Skin of body (tissue), 2 donors: ENCODE results near the gene HDAC4. TPM values are rescaled to one million over a fixed set of nuclear protein-coding genes. Genes with fewer than 3 reads are reported as not detected.
"Not testable (repeated sequence)": the region's sequence is repeated elsewhere in the genome, so short reads cannot be mapped to it uniquely, and the experiment has no call there.

ENCODE experiments used
- DNase-seq: peaks from one replicate; lab custom pipeline; 2025; lab: John Stamatoyannopoulos, UW
- total RNA-seq: library from RNA; depleted of rRNA; stranded (reverse); fragments of >200 nt; gene quantifications from one replicate; pipeline ENCODE4 v1.2.3, GENCODE V29; 2014

HDAC4 gene
- total RNA-seq, 1 donor from 2014 or later, result 22.8 TPM

DNA sequence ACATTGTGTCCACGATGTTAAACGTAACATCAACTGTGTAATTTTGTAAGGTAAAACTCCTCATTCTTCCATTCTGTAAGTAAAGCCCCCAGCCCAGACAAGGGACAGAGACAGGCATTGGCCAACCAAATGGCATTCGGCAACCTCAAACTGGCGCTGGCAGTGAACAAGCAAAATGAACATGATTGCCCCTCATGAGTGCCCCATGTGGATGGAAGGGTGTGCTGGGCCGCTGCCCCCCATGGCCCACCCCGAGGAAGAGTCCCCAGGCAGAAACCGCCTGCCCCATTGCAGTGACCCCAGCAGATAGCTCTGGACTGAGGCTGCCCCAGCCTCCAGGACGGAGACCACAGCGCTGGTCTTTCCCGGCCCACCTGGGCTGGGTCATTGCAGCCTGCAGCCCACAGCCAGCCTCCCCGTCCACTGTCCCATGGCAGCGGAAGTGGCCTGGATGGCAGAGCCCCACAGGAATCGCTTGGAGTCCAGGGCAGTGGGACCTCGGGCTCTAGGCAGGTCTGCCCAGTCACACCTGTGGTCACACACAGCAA lies 220.2 kb downstream of the HDAC4 start:
- no peak for DNase-seq

DNA sequence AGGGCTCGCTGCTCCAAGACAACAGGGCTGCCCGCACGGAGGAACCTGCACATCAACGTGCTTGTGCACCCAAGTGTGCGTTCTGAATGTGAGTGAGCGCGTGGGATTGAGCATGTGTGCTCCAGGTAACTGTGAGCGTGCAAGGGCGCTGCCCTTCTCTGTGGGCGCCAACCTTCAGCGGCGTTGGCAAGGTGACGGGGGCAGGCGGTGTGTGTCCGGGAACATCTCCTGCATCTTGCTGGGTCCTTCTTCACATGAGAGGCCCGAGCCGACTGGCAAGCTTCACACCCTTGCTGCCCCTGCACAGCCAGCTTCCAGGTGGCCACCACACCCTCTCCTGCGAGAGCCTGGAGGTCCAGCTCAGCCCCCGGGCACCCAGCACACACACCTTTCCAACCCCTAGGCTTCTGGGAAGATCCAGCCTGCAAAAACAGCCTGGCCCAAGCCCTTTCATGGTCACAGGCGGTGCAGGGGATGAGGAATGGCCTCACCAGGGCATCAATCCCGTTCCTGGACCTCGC lies 220.9 kb downstream of the HDAC4 start:
- DNase-seq, result no peak

DNA sequence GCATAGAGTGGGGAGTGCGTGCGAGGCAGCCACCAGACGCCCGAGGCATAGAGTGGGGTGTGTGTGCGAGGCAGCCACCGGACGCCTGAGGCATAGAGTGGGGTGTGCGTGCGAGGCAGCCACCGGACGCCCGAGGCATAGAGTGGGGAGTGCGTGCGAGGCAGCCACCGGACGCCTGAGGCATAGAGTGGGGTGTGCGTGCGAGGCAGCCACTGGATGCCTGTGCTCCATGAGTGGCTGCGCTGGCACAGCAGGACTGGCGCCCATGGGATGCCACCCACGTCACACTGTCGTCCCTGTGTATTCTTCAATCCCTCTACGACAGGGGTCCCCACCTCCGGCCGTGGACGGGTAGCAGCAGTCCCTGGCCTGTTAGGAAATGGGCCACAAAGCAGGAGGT lies 221.9 kb downstream of the HDAC4 start:
- no peak for DNase-seq

DNA sequence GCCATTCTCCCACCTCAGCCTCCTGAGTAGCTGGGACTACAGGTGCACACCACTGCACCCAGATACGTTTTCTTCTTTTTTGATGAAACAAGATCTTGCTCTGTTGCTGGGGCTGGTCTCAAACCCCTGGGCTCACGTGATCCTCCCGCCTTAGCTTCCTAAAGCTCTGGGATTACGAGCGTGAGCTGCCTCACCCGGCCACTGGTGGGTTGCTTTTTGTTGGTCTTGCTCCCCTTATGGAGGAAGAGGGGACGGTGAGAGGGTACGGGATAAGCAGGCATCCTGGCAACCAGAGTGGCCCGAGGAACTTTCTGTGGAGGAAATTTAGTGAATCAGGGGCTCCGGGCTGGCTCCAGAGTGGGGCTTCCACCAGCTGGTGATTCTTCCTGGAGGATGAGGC lies 222.3 kb downstream of the HDAC4 start:
- no peak for DNase-seq

DNA sequence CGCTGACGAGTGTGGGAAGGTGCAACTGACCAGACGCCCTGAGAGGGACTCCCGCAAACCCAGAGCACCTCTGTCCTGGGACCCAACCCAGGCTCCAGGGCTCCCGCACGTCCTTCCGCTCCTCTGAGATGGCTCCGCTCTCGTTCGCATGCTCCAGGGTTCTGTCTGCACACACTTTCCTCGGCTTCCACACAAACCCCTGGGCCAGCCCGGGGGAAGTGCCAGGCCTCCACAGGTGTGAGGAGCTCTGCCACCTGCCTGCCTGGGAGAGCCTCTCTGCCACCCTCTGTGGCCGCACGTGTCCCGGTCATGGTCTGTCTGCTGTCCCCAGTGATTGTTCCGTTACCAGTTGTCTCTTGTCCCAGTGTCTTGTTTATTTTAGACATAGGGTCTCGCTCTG lies 222.9 kb downstream of the HDAC4 start:
- no peak for DNase-seq

DNA sequence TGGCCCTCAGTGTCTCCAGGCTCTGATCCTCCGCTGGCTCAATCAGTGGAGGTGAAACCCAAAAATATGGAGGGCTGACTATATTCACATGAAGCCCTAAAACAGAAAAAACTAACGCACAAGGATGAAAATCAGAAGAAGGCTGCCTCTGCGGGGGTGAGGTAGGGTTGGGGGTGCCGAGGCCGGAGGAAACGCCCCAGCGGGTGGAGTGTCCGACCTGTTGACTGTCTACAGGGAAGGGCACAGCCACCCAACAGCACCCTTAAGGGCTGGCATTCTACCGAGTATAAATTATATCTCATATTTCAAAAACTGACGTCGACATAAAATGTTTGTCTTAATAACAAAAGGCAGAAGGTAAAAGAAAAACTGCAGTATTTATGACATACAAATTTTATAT lies 223.5 kb downstream of the HDAC4 start:
- no peak for DNase-seq

DNA sequence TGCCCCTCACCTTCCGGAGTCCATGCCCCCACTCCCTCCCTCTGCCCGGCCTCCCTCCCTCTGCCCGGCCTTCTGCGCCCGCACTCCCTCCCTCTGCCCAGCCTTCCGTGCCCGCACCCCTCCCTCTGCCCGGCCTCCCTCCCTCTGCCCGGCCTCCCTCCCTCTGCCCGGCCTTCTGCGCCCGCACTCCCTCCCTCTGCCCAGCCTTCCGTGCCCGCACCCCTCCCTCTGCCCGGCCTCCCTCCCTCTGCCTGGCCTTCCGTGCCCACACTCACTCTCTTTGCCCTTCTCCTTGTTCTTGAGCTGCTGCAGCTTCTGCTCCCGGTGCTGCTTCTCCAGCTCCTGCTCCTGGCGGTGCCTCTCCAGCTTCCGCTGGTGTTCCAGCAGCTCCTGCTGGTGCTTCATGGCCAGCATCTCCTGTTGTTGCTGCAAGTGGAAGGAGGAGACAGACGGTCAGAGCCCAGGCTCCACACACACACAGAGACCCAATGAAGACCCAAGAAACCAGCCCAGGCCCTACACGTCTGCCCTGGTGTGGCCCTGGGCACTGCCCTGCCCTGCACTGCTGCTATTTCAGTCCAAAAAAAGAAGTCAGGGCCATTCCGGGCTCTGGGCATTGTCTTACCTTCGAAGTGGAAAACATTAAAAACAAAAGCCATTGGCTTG lies 224.5 kb downstream of the HDAC4 start:
- not testable (repeated sequence) for DNase-seq

DNA sequence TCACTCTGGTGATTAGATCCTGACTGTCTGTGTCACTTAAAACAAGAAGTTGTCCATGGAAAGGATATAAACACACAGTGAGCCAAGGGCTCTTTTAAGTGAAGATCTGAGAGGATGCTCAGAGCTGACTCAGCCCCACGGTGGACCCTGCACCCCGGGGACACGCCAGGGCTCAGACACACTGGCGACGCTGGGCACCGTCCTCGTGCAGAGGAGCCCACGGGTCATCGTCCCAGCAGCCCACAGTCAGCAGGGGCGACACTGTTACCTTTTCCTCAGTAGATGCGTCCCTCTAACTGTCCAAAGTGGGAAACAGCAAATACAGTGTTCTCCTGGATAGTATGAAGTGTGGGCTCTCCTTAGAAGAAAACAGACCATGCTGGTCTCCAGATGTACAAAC lies 225.6 kb downstream of the HDAC4 start:
- no peak for DNase-seq

DNA sequence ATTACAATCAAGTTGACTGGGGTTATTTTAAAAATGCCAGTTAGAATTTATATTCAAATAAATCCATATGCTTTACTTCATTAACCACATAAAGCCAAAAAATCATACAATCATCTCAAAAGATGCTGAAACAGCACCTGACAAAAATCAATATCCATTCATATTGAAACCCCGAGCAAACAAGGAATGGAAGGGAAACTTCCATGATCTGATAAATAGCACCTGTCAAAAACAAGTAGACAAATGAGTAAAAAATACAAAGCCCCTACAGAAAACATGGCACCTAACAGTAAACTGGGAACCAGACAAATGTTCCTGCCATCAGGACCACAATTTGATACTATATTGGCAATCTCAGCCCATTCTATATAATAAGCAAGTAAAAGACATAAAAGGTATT lies 227.5 kb downstream of the HDAC4 start:
- no peak for DNase-seq

DNA sequence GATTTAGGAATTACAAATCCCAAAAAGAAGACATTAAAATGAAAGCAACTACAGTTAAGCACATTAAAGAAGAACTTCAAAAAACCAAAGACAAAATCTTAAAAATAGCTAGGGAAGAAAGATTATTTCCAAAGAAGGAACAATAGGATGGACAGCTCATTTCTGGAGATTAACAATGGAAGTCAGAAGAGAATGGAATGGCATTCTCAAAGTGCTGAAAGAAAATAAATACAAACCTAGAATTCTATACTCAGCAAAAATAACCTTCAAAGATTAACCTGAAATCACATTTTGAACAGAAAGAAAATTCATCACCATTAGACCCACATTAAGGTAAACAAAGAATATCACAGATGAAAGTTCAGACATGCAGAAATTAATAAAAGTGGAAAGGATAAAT lies 229.2 kb downstream of the HDAC4 start:
- DNase-seq, result no peak

DNA sequence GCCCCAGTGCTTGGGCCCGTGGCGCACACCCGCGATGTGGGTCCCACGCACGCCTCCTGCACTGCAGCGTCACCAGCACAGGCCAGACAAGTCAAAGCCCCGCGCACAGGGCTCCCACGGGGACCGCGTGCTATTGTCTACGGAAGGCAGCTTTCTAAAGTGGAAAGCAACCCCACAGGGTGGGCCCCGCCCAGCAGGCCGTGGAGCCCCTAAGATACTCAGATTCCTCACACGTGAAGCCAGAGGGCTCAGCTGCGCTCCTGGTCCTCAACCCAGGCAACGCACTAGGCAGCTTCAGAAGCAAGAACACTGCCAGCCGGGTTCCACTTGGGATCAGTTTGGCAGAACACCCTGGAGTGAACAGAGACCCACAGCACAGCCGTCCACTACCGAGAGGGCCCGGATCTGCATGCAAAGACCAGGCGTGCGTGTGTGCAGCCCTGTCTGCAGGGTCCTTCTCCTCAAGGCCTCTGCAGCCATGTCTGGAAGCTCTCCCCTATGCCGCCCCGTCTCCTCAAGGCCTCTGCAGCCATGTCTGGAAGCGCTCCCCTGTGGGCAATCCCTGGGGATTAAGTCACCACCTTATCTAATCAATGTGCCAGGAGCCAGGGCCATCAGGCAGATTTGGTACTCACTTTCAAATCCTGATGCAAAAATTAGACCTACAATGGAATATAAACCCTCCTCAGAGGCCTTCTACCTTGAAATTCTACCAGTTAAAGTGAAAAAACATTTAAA lies 231.3 kb downstream of the HDAC4 start:
- no peak for DNase-seq

DNA sequence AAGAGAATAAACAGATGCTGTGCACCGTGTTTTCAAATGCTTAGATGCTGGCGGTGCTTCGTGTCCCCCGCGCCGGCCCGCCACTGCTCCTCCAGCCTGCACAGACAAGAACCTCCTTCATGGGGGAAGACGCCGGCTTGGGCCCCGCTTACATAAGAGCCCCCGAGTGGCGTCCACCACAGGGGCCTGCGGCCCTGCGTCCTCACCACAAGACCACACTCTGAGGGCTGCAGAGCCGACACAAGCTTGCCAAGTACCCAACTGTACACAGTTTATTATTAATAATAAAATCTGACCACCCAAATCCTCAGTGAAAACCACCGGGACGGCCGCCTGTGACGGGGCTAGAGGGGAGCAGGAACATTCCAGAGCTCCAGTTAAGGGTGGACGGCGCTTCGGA lies 232.2 kb downstream of the HDAC4 start:
- DNase-seq, result no peak

DNA sequence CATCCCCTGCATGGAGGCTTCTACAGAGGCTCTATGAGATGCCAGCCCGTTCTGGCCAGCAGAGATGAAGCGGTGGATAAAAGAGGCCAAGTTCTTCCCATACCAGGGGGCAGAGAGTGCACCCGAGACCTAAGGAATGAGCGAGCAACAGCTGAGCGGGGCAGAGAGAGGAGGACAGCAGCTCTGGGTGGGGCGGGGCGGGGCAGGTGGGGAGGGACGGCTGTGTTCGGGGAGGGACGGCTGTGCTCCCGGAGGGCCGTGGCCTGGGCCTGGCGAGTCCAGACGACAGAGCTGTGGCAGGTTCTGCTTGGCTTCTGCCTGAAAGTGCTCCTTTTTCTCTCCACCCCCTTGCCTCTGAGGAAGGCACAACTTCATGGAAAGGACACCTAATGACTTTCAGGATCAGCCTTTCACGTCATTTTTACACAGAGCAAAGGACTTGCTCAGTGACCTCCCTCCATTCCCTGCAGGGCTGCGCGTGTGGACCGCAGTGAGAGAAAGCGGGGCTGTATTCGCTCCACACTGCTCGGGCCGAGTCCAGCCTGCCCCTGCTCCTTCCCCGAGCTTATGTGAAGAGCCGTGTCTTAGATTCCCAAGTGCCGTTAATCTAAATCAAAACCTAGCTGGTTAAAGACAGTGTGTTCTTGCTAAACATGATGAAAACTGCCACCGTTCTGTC lies 232.9 kb downstream of the HDAC4 start:
- no peak for DNase-seq

DNA sequence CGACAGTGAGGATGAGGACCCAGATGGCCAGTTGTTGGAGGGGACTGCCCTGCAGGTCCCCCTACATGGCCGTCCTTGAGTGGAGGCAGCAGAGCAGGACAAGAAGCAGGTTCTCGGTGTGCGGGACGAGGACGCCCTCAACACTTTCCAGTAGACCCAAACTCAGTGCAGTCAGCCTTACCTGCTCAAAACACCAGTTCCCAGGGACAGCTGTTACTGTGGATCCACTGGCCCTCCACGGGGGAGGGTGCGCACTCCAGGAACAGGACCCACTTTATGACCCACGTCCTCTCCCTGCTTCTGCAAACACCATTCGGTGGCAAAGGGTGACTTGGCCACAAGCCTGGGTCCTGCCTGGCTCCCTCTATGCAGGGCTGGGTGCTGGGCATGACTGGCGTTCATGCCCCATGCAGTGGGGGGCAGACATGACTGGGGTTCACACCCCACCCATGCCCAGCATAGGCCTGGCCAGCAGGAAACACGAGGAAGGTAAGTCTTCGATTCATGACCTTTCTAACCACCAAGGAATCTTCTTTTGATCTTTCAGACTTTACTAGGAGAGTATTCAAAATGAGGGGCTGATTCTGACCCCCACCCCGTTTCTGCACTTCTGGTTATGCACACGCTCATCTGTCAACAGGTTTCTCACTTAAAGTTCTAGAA lies 233.7 kb downstream of the HDAC4 start:
- no peak for DNase-seq

DNA sequence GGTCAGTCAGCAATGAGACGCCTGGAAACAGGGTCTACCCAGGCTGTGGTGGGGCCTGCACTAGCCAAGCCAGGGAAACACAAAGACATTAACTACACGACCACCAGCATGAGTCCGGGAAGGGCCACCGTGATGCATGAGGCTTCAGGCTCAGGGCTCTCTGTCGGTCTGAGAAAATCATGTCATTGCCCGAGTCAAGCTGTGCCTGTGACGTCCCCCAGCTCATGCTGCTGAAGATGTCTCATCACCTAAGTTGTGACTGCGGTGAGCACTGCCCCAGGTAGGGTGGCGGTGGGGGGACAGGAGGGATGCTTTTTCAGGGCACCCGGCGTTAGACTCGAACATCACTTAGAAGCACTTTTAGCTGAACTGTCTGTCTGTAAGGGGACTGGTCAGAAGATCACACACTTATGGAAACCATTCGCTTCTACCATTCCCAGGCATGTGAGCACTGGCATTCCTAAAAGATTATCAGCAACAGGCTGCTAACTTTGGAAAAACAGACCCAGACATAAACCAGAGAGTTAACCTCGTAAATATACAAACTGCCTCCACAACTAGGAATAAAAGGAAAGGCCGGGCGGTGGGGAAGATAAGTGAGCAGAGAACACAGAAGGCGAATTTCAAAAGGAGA lies 234.5 kb downstream of the HDAC4 start:
- DNase-seq, result no peak

DNA sequence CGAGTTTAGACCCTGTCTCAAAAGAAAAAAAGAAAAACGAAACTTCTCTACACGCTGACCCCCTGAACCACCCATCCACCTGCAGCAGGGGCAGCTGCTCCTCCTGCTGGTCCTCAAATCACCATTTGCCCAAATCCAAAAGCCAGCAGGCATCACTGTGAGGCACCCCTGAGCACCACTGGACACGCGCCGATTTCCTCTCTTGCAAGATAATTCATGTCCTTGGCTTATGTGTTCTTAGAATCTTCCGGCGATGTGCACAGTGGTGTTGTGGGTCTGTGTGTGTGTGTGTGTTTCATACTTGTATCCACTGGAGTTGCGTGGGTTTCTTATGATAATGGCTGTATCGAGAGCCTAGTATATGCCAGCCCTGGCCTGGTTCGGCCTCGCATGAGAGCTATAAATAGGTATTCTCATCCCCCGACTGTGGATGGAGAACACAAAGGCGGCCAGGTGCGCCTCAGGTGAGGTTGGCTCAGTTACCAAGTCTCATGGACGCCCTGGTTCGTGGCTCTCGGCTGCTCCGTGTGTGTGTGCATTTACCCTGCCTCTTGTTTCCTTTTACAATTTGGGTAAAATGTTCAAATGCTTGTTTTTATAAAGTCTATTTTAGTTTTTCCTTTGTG lies 235.5 kb downstream of the HDAC4 start:
- no peak for DNase-seq

DNA sequence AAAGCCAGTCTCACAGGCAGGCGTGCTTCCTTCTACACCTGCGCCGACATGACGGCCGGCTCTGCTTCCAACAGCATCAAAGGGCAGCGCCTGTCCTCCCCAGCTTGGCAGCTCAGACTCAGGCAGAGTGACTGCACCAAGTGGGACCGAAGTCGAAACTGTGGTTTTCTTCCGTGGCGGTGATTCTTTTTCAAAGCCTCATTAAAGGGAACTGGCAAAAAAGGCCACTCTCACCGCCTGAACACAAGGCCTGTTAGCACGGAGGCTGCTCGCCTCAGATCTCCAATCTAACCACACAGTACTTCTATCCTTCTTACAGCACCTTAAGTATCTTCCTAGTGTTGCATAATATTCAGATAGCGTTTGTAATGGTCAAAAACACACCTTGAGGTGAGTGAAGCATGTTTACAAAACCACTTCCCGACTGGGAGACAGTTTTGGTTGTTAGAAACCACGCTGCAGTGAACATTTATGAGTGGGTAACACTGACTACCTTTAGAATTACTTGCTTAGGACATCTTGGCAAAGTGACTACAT lies 236.4 kb downstream of the HDAC4 start:
- no peak for DNase-seq

DNA sequence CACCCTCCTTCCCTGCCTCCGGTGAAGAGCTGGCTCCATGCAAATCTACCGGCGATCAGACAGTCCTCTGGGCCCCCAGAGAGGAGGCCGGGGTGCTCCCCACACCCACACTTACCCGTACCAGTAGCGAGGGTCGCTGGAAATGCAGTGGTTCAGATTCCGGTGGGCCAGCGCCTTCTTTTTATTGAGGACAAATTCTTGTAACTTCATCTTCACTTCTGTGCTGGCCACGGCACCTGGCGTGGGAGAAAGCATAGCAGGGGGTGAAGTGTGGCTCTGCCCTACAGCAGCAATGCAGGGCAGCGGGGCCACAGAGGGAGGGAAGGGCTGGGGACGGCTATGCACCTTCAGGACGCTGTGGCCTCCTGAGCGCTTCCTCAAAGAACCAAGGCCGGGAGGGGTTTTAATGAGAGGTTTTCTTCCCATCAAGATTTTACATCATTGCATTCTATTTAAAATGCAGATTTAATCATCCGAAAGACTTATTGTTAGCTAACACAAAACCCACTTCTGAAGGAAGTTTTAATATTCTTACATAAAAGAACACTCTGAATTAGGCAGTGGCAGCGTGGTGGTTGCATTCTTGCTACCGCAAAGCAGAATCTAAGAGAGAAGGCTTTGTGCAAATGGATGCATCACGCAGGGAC lies 237.0 kb downstream of the HDAC4 start:
- DNase-seq, result no peak

DNA sequence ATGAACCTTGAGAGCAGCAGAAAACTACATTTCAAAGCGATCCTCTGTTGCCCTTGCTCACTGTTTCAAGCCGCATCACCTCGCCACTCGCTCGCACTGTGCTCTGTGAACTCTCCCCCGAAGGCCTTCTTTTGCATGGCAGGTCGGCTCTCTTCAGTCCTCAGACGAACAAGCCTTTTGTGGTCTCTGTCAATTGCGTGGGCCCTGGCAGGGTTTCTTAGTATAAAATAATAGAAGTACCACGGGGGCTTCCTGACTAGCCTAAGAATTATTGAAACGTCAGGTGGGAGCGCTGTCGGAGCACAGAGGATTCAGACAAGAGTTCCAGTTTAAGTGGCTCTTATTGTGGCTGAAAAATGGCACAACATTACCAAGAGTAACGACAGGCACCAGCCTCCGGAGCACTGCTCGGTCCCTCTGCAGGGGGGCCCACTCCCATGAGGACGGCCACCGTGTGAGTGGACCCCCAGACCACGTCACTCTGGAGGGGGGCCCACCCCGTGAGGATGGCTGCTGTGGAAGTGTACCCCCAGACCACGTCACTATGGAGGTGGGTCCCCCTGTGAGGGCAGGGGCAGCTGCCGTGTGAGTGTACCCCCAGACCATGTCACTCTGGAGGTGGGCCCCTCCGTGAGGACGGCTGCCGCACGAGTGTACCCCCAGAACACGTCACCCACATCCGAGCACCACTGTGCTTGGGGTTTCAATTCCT lies 237.7 kb downstream of the HDAC4 start:
- DNase-seq, result no peak
